GM18907 (cell line): ENCODE data around the gene OR14J1.
"Not testable (repeated sequence)": the region's sequence is repeated elsewhere in the genome, so short reads cannot be mapped to it uniquely, and the experiment has no call there.

Source experiments
- ATAC-seq: cut with Tn5 transposase; IDR thresholded peaks from one replicate; pipeline ENCODE4 v1.9.1; 2021; ENCODE audit warnings: mild to moderate bottlenecking, moderate library complexity; ENCODE audit not compliant: unreplicated experiment

Gene OR14J1, protein sequence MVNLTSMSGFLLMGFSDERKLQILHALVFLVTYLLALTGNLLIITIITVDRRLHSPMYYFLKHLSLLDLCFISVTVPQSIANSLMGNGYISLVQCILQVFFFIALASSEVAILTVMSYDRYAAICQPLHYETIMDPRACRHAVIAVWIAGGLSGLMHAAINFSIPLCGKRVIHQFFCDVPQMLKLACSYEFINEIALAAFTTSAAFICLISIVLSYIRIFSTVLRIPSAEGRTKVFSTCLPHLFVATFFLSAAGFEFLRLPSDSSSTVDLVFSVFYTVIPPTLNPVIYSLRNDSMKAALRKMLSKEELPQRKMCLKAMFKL

DNA sequence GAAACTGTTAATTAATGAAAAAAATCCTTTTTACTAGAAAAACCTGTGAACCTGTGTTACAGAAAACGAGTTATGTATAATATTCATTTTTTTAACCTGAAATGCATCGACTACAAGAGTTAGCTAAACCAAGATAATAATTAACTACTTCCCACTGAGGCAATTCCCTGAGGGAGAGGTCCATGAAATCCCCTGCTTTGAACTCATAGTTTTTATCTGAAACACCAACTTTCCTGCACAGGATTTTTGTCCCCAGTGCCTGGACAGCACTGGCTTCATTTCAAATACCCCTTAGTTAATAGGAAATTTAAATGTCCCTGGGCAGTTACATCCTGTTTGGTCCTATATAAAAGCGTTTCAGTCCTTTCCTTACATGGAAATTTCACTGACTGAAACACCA lies at the start of gene OR14J1:
Gene OR14J1, plus strand, starts transcription at position 386 of the 400 bp plus-strand sequence. CDS start 4,989 bp downstream, outside the sequence.
- no peak for ATAC-seq

DNA sequence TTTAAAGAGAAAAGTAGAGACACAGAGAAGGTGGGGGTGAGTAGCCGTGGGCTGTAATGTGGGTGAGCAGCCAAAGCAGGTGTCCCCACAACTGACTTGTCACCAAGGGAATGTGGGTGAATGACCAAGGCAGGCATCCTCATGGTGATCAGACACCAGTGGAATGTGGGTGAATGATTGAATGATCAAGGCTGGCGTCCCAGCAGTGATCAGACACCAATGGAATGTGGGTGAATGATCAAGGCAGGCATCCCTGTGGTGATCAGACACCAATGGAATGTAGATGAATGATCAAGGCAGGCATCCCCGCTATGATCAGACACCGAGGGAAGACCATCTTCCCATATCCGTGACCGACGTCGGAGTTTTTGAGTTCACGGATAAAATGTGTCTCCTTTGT lies 49.8 kb upstream of the OR14J1 start:
- ATAC-seq: no peak

DNA sequence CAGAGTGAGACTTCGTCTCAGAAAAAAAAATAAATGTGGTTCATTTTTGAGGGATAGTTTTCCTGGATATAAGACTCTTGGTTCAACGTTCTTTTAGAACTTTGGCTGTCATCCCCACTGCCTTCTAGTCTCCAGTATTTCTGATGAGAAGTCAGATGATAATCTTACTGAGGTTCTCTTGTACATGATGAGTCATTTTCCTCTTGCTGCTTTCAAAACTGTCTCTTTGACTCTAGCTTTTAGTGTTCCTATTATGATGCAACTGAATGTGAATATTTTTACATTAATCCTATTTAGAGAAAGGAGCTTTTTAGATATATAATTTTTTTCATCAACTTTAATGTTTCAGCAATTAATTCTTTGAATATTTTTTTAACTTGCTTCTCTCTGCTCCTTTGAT lies 46.0 kb upstream of the OR14J1 start:
- no peak for ATAC-seq

DNA sequence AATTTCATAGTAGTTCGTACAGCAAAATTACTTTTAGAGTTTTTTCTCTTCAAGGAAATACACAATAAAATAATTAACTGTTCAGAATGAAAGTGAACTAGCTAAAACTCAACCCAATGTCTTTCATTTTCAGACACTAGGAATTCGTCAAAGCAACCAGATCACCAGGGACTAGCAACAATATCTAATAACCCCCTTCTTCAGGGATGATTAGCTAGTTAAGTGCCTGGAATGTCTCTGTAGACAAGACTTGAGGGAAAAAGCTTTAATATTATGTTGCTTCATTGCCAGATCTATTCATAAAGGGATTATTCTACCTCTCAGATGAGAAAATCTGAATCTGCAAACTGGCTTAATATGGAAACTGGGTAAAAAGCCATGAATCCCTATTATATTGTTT lies 41.8 kb upstream of the OR14J1 start:
- no peak for ATAC-seq

DNA sequence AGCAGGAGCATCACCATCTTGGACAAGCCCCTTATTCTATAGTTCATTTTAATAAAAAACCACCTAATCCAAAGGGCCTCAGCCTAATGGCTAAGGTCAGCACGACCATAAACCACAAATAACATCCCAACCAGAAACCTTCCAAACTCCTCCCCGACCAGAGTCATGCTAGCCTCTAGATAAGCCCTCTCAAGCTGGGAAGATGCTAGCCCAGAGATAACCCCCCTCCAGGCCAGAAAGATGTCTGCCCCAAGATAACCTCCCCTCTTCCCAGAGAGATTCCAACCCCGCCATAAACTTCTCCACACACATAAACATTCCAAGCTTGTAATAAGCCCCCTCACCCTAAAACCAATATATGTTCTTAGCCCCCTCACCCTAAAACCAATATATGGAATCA lies 38.5 kb upstream of the OR14J1 start:
- no peak for ATAC-seq

DNA sequence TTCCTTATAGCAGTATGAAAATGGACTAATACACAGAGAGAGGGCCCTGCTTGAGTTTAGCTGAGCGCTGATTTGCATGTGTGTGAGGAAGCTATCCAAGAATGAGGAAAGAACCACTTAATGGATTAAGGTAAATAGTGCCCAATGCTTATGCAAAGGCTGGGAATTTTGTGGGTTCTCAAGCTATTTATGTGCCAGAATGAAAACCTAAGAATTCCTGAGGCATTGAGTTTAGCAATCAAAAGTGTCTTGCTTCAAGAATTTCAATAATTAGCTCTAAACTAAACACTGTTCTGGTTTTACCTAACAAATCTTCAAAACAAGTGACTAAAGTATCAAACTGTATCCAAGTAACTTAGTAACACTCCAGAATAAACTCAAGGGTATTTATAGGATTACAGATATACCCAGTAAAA lies 7.0 kb upstream of the OR14J1 start:
- ATAC-seq: no peak

DNA sequence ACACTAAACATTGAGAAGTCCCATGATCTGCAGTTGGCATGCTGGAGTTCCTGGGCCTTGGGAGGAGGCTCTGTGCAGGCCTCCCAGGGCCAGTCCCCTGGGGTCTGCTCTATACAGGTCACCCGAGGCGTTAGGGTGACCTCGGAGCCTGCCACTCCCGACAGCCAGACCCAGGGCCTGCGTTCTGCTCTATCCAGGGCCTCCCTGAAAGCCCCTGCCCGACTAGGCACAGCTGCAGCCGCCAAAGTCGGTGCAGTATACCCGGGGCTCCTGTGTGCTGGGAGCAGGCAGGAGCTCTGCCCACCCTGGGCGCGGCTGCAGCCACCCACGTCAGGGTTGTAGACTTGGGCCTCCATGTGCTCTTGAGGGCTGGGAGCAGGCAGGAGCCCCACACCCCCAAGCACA lies 6.3 kb upstream of the OR14J1 start:
- no peak for ATAC-seq

DNA sequence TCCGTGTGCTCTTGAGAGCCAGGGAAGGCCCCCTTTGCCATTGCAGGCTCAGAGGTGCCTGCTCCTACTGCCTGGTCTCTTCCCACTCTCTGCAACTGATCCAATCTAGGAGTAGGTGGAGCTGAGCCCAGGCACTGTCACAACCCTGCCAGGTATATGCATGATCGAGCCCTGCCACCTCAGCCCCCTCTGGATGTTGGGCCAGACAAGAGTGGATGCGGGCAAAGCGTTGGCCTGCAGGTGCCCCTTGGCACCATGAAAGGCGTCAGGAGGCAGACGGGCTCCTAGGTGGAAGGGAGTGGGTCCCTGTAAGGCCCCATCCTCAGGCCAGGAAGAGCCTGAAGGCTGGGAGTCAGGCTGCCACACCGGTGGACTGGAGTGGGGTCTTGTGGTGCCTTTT lies 5.9 kb upstream of the OR14J1 start:
- ATAC-seq: no peak

DNA sequence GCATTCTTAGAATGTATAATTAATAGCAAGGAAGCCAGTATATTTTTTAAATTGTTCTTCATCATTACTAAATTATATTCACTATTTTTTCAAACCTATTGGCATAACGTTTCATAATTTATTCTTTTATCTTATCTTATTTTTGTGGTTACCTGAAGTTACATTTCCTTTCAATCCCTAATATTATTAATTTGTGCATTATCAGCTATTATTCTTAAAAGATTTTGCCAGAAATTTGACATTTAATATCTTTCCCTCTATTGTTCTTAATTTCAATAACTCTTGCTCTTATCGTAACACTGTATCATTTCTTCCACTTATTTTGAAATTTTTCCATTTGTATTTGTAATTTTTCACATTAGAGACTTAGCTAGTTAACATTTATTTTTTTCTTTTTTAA lies 18.4 kb downstream of the OR14J1 start:
- ATAC-seq: no peak

DNA sequence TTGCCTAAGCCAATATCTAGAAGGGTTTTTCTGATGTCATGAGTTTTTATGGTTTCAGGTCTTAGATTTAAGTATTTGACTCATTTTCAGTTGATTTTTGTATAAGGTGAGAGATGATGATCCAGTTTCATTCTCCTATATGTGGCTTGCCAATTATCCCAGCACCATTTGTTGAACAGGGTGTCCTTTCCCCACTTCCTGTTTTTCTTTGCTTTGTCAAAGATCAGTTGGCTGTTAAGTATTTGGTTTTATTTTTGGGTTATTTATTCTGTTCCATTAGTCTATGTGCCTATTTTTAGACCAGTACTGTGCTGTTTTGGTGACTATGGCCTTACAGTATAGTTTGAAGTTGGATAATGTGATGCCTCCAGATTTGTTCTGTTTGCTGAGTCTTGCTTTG lies 21.8 kb downstream of the OR14J1 start:
- not testable (repeated sequence) for ATAC-seq

DNA sequence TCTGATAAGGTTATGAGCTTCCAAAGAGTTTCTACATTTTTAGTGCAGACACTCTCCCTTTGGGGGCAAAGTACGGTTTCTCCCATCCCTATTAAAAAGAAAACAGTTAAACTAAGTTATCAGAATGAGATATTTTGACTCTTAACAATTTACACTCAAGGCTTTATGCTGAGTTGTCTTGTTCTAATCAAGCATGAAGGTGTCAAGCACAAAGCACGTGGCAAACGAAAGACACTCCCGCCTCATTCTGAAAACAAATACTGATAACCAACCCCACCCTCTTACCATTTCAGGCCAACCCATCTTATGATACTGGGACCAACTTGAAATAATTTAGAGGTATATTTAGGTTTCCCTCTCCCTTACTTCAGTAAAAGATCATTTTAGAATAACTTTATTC lies 24.3 kb downstream of the OR14J1 start:
- no peak for ATAC-seq

DNA sequence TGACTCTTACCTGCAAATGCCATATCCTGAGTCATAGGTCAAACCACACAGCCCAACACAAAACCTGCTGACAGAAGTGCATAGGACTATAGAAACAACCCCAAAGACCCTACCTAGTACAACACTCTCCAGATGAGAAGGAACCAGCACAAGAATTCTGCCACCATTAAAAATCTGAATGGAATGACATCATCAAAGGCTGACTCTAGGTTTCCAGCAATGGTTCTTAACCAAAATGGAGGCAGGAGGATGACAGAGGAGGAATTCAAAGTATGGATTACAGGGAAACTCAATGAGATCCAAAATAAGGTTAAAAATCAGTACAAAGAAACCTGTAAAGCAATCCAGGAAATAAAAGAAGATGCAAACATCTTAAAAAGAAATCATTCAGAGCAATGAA lies 31.2 kb downstream of the OR14J1 start:
- ATAC-seq: no peak

DNA sequence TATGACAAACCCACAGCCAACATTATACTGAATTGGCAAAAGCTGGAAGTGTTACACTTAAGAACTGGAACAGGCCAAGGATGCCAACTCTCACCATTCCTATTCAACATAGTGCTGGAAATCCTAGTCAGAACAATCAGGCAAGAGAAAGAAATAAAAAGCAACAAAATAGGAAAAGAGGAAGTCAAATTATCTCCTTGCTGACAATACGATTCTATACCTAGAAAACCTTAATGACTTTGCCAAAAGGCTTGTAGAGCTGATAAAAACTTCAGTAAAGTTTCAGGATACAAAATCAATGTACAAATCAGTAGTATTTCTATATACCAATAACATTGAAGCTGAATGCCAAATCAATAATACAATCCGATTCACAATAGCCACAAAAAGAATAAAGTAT lies 34.8 kb downstream of the OR14J1 start:
- ATAC-seq: no peak

DNA sequence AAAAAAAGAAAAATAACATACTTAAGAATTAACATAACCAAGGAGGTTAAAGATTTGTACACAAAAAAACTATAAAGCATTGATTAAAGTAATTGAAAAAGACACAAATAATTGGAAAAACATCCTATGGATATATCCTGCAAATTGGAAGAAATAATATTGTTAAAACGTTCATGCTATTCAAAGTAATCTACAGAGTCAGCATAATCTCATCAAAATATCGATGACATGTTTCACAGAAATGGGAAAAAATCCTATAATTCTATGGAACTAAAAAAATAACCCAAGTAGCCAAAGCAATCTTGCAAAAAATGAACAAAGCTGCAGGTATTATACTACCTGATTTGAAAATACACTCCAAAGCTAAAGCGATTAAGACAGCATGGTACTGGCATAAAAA lies 43.9 kb downstream of the OR14J1 start:
- ATAC-seq: no peak

DNA sequence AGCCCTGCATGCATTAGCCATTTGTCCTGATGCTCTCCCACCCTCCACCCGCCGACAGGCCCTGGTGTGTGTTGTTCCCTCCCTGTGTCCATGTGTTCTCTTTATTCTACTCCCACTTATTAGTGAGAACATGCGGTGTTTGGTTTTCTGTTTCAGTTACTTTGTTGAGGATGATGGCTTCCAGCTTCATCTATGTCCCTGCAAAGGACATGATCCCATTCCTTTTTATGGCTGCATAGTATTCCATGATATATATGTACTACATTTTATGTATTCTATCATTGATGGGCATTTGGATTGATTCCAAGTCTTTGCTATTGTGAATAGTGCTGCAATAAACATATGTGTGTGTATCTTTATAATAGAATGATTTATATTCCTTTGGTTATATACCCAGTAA lies 47.8 kb downstream of the OR14J1 start:
- not testable (repeated sequence) for ATAC-seq

DNA sequence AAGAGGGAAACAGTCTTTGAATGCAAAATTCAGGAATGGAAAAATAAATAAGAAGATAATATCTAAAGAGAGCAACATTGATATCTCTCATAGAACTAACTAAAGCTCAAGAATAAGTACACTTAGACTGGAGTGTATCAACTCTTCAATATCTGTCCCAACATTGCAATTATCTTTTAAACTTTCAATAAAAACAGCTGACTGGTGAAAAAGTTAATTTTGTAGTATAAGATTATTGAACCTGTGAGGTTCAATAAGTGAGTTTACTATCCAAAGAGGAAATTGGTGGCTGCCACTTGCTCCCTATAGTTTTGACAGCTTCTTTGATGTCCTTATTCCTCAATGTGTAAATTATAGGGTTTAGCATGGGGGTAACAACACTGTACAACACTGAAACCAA lies 53.5 kb downstream of the OR14J1 start:
- ATAC-seq: no peak

DNA sequence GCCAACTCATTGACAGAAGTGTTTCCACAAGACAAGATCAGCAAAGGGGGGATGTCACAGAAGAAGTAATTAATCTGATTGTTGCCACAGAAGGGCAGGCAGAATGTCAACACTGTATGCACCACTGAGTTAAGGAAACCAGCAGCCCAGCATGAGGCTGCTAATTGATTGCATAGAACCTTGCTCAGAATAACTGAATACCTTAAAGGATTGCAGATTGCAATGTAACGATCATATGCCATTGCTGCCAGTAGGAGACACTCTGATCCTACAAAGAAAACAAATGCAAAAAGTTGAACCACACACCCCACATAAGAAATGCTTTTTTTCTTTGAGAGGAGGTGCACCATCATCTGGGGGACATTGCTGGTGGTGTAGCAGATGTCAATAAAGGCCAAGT lies 54.1 kb downstream of the OR14J1 start:
- ATAC-seq: no peak
